GM12873 (cell line): Measurements from ENCODE around the gene CNTN4.

Experiments used
- TF ChIP-seq, protein P1 (sequence below): IDR thresholded peaks from 2 replicates; pipeline ENCODE4 v1.5.1; 2012; ENCODE audit warnings: low read depth, mild to moderate bottlenecking, moderate library complexity, low read length, control low read depth; ENCODE audit not compliant: insufficient read depth; ENCODE audit errors: missing control alignments

CNTN4 gene

DNA sequence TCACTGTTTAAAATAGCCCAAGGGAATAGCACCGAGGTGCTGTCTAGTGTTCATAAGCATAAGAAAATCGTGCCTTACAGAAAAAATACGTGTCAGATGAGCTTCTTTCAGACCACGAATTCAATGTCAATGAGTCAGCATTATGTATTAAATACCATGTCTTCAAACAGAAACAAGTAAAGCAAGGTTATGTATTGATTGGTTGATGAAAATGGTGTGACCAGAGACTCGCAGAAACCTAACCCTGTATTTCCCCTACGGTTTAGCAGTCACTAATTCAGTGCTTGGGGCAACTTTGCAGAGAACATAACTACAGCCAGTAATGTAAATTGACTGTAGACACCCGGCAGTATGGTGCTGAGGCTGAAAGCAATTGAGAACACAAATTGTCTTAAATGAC is 703.8 kb downstream of the CNTN4 start:
- TF ChIP-seq, protein P1, sequence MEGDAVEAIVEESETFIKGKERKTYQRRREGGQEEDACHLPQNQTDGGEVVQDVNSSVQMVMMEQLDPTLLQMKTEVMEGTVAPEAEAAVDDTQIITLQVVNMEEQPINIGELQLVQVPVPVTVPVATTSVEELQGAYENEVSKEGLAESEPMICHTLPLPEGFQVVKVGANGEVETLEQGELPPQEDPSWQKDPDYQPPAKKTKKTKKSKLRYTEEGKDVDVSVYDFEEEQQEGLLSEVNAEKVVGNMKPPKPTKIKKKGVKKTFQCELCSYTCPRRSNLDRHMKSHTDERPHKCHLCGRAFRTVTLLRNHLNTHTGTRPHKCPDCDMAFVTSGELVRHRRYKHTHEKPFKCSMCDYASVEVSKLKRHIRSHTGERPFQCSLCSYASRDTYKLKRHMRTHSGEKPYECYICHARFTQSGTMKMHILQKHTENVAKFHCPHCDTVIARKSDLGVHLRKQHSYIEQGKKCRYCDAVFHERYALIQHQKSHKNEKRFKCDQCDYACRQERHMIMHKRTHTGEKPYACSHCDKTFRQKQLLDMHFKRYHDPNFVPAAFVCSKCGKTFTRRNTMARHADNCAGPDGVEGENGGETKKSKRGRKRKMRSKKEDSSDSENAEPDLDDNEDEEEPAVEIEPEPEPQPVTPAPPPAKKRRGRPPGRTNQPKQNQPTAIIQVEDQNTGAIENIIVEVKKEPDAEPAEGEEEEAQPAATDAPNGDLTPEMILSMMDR: no peak

DNA sequence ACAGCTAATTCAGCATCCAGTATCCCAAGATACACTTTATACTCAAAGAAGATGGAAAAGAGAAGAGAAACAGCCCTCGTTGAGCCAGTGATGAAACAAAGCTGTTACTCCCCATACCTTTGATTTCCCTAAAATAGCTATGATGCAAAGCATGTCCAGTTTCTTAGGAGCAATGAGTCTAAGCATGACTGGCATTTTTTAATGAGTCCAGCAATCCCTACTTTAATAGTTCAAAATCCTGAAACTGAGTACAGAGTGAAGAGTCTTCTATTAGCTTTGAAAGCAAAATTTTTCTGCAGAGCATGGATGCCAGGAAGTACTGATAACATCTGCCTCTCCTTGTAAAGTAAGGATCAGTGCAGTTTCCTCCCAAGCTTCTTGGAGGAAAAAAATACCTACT is 708.8 kb downstream of the CNTN4 start:
- TF ChIP-seq, protein P1: no peak

DNA sequence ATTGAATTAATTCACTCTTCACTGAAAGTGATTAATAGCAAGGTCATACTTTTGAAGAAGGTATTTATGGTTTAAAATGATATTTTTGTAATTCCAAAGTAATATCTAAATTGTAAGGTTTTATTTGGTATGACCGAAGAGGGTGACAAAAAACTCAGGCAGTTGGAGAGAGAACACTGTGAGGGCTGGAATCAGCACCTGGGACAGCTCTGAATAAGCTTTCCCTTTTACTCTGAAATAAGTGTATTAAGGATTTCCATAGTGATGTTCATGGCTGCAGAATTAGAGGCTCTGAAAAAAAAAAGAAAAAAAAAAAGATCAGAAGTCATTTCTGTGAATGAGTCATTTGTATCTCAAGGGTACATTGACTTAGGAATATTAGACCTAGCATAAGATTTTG is 712.1 kb downstream of the CNTN4 start:
- TF ChIP-seq, protein P1: no peak

DNA sequence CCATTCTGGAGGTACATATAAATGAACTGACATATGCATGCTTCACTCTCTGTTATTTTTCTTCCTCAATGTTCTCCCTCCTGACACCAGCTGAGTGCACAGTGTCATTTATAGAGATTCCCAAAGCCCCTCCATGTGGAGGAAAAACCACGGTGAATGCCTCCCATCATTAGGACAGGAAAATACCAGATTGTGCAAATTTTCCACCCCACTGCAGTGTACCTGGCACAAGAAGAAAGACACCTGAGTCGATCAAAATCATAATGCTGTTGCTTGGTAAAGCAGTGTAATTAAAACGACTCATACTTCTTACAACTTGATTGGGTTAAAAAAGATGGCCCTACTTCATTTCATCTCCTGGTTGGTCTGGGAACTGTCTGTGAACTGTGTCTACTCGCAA is 720.9 kb downstream of the CNTN4 start:
- TF ChIP-seq, protein P1: no peak

DNA sequence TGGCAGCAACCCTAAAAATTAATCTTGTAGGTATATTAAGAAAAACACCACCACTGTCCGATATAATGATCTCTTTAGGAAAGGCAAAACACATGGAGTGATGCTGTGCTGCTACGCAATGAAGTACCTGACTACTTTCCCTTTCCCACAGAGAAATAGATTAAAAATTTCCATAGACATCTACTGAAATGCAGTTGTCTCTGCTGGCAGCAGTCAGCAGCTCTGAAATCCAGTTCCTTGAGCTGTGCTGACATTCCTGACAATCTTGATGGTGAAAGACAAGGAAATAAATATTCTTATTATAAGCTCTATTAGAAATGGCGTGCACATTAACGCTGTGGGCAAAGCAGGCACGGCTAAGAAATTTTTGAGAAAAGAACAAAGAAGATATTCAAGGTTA is 723.9 kb downstream of the CNTN4 start:
- TF ChIP-seq, protein P1: no peak

DNA sequence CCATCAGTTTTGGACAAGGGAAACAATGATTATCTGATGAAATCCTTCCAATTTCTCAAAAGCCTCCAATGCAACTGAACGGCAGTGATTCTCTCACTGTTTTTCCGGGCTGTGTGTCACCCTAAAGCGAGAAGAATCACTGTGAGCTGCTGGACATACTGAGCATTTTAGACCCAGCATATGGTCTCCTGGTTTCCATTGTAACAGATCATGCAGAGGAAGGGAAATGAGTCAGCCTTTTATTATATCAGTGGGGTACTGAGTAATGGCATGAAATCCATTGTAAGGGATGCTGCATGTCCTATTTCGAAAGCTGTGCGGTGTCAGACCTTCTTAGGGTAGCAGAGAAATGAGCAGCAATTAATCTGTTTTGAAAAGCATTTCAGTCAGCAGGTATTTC is 724.4 kb downstream of the CNTN4 start:
- TF ChIP-seq, protein P1: no peak

DNA sequence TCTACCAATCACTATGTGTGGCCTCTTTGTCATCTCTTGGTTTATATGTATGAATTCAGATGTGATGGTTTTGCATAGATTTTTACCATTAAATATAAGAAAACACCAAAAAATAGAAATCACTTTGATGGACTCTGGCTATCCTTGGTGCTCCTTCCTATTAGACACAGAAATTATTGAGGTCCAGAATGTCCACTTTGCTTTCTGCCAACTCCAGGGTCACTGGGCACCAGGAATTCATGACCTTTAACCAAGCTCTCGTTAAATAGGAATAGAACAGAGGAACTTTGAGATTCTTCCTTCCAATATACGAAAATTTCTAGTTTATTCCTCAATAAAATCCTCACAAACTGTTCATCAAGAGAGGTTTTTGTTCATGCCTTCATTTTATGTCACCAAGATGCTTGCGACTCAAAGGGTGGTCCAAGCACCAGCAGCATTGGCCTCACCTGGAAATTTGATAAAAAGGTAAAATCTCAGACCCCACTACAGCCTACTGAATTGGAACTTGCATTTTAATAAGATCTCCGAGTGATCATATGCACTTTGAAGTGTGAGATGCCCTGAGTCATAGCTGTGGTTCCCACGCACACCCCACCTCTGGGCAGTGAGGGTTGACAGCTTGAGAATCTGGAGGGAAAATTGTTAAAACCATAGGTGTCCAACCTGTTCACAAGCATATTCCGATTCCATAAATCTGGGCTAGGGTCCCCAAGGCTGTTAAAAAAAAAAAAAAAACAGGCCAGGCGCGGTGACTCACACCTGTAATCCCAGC is 725.0 kb downstream of the CNTN4 start:
- TF ChIP-seq, protein P1: no peak
